GM12865 (cell line): ENCODE measurements around the gene SMIM35.
A peak's percentile ranks its signal among the peaks of the same experiment; 100 is the strongest.

Experiments
- DNase-seq: peaks from one replicate; pipeline ENCODE4 v3.0.0; 2010; ENCODE audit warnings: low read depth
- H3K4me3 ChIP-seq: 2 replicates; pipeline ENCODE4 v1.5.1; 2011; ENCODE audit warnings: mild to moderate bottlenecking, low read depth, low read length, control low read depth
- TF ChIP-seq, protein P1 (sequence below): IDR thresholded peaks from 2 replicates; pipeline ENCODE4 v1.5.1; 2011; ENCODE audit warnings: low read length, control low read depth, low read depth, inconsistent platforms; ENCODE audit not compliant: insufficient read depth; ENCODE audit errors: missing control alignments

SMIM35 gene

DNA sequence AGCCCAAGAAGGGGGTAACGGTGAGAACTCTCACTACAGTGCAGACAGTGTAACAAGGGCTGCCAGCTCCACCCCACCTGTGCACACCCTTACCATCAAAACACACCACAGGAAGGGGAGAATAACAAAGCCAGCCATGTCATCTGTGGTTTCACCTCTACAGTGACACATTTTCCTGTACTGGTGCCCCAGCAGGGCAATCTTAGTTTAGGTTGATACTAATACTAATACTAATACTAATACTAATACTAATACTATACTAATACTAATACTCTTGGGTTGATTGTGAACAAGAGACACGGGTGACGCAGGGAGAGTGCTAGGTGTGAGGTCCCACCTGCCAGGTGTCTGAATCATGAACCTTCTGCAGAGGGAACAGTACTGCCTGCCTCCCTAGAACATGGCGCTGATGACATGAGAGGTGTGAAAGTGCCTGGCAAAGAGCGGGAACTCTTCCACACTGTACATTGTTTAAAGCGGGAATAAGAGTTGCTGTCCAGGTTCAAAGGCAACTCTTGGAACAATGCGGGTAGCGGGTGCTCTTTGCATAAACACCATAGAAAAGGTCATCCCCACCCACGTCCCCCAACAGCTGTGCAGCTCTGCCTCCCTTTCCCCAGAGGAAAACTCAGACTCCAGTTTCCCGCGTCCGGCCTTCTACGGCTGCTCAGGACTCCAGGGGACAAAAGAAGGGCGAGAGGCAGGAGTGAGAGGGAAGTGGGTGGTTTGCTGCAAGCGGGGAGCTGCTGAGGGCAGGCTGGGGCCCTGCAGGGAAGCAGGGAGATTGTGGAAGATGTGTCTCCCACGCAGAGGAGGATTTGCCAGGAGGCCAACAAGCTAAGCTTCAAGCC, 34.9 kb downstream of the SMIM35 start:
- no peak overlapping the region for H3K4me3 ChIP-seq
- TF ChIP-seq, protein P1, sequence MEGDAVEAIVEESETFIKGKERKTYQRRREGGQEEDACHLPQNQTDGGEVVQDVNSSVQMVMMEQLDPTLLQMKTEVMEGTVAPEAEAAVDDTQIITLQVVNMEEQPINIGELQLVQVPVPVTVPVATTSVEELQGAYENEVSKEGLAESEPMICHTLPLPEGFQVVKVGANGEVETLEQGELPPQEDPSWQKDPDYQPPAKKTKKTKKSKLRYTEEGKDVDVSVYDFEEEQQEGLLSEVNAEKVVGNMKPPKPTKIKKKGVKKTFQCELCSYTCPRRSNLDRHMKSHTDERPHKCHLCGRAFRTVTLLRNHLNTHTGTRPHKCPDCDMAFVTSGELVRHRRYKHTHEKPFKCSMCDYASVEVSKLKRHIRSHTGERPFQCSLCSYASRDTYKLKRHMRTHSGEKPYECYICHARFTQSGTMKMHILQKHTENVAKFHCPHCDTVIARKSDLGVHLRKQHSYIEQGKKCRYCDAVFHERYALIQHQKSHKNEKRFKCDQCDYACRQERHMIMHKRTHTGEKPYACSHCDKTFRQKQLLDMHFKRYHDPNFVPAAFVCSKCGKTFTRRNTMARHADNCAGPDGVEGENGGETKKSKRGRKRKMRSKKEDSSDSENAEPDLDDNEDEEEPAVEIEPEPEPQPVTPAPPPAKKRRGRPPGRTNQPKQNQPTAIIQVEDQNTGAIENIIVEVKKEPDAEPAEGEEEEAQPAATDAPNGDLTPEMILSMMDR, result no peak
- peak; percentile 74 for DNase-seq

DNA sequence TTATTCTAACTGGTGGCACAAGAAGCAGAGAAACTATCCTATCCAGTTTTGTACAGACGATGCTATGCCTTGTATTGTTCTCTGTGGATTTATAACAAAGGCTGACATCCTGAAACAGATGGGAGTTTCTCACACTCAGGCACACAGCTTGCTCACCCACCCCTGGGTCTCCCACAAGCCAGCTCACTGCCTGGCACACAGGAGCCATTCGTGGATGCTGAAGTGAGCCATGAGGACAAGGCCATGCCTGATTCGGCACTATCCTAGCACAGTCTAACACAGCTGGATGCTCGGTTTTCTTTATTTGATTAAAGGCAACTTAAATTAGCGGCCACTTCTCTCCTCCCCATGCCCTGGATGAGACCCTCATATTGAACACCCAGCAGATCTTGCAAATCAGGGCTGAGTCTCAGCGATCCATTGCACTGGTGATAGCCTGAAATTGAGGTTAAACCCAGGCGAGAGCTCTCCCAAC, 35.6 kb downstream of the SMIM35 start:
- no peak for DNase-seq
- TF ChIP-seq, protein P1, result no peak
- H3K4me3 ChIP-seq, result no peak overlapping the region

DNA sequence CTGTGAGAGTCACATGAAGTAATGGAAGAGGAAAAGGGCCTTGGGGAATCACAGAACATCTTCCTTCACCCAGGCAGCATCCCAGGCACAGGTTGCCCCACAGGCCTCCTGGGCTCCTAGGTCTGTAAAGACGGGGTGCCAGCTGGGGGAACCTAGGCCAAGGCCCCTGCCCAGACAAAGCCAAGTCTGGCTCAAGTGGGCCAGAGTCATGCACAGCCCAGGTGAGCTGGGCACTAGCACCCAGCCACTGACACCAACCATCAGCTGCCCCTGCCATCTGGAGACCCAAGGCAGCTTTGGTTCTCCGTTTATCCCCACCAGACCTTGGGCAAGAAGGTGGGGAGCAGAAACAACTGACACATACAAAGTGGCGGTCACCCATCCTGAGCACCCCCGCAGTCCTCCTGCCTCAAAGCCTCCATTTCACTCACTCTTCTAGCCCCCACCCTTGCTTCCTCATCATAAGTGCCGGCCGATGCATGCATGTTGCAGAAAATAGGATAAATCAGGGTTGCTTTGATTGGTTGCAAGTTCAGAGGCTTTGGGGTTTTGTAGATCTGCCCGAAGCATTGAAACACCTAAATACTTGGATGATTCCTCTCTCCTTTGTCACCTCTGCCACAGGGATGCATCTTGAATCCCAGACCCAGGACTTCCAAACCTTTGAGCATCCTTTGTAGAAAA, 36.4 kb downstream of the SMIM35 start:
- H3K4me3 ChIP-seq, result no peak overlapping the region
- TF ChIP-seq, protein P1, result no peak
- DNase-seq, result no peak

DNA sequence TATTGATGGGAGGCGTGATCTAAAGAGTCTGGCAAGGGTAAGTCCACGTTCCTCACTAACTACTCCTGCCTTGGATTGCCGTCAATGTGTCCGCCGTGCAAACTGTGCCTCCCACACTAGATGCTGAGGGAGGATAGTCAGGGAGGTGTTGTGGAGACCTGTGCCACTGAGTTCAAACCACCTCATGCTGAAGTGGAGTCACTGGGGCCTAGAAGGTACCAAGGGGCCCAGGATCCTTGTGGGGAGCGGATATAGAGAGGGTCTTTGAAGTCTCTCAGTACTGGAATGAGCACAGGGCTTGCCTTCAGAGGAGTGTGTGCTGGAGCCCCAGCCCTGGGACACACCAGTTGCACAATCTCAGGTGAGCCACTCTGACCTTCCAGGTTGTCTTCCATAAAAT, 37.0 kb downstream of the SMIM35 start:
- no peak overlapping the region for H3K4me3 ChIP-seq
- TF ChIP-seq, protein P1, result no peak
- no peak for DNase-seq

DNA sequence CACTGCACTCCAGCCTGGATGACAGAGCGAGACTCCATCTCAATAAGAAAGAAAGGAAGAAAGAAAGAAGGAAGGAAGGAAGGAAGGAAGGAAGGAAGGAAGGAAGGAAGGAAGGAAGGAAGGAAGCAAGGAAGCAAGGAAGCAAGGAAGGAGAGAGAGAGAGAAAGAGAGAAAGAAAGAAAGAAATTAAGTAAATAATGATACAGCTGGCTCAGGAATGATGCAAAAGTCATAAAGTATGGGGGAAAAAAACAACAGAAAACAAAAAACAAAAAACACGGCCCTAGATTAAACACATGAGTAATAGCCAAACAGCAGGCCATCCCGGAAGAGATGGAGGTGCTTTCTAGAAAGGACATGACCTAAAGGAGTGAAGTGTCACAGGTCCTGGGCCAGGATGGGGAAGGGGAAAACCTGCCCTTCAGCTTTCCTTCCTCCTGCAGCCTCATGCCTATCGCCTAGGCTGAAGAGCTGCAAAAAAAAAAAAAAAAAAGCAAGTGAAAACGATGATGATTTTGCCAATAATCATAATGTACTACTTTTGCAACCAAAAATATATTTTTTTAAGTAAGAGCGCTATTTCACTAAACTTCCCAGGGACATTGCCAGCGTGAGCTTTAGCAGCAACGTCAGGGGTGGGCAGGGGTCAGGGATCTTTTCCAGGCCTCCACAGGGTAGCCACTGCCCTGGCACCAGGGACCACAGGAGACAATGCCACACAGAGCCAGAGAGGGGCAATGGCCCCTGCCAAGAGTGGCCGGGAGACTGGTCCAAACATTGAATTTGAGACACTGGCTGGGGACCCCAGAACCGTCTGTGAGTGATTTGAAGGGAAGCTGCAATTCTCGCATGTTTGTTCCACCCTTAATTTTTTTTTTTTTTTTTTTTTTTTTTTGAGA, 38.0 kb downstream of the SMIM35 start:
- H3K4me3 ChIP-seq, result no peak overlapping the region
- DNase-seq, result peak; percentile 29
- TF ChIP-seq, protein P1, result no peak

DNA sequence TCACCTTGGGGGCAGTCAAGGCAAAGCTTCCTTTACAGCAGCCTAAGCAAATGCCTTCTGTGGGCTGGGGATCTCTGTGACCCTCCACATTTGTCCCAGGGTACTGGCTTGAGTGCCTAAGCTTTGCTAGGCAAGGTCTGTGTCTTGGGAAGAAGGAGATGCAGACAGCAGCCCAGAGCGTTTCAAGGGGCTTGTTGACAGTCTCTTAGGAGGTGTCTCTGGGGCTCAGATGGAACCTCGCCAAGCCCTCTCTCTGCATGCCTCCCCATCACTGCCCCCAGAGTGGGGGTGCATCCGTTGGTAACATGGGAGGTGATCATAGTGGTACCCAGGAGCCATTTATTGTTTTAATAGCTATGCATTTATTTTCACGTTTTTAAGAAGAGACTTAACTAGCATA, 39.0 kb downstream of the SMIM35 start:
- no peak overlapping the region for H3K4me3 ChIP-seq
- TF ChIP-seq, protein P1, result no peak
- DNase-seq, result no peak
